ENCODE data around the gene H1-8. TPM values are rescaled to one million over a fixed set of nuclear protein-coding genes. Genes with fewer than 3 reads are reported as not detected.

H1-8 gene
- total RNA-seq, 1 donor from 2014 or later, result not detected

GRCh38 chr3:129505341-129505740 is 37.6 kb upstream of the H1-8 start:
- Histone ChIP-seq H3K36me3 (peaks cover 27 to 52% of the 10 kb centered on the region in 2 donors), H3K4me1 (peaks cover 0 to 18% of the 10 kb centered on the region in 2 donors), H3K27ac (peak overlapping the region in 1 of 2 donors; percentile 14), H3K27me3 (no peaks in the 10 kb centered on the region), H3K4me3 (no peak overlapping the region), H3K9me3 (no peaks in the 10 kb centered on the region)
- intact Hi-C loops (cut with DNase I), result no loop called here
- TF ChIP-seq CTCF (IDR thresholded peaks at IDR 0.05), result no peak
- DNase-seq (ENCODE audit: low spot score in 2 of 2), result no peak

- DNase-seq (ENCODE audit: low spot score in 2 of 2), result no peak
- Histone ChIP-seq H3K27ac (no peak overlapping the region), H3K9me3 (no peaks in the 10 kb centered on the region), H3K4me3 (no peak overlapping the region), H3K36me3 (peaks cover 20 to 43% of the 10 kb centered on the region in 2 donors), H3K4me1 (peaks cover 0 to 18% of the 10 kb centered on the region in 2 donors), H3K27me3 (no peaks in the 10 kb centered on the region)
- intact Hi-C loops (cut with DNase I), result no loop called here
- no peak for TF ChIP-seq CTCF (IDR thresholded peaks at IDR 0.05)
Observed at GRCh38 chr3:129506231-129506742, 36.7 kb upstream of the H1-8 start.

- Histone ChIP-seq H3K4me3 (no peak overlapping the region), H3K36me3 (peaks cover 21 to 42% of the 10 kb centered on the region in 2 donors), H3K27me3 (no peaks in the 10 kb centered on the region), H3K4me1 (peaks cover 0 to 18% of the 10 kb centered on the region in 2 donors), H3K27ac (no peak overlapping the region), H3K9me3 (no peaks in the 10 kb centered on the region)
- no peak for TF ChIP-seq CTCF (IDR thresholded peaks at IDR 0.05)
- no peak for DNase-seq (ENCODE audit: low spot score in 2 of 2)
- intact Hi-C loops (cut with DNase I), result no loop called here
Observed at GRCh38 chr3:129507181-129507831, 35.7 kb upstream of the H1-8 start.

- TF ChIP-seq CTCF (IDR thresholded peaks at IDR 0.05), result no peak
- no peaks in the 10 kb centered on the region for H3K27me3 ChIP-seq
- no peak for DNase-seq (ENCODE audit: low spot score in 2 of 2)
- no peaks in the 10 kb centered on the region for H3K9me3 ChIP-seq
- peaks cover 0 to under 1% of the 10 kb centered on the region in 2 donors for H3K4me1 ChIP-seq
- H3K27ac ChIP-seq, result no peak overlapping the region
- H3K36me3 ChIP-seq, result peaks cover 21 to 38% of the 10 kb centered on the region in 2 donors
- H3K4me3 ChIP-seq, result no peak overlapping the region
- intact Hi-C loops (cut with DNase I), result no loop called here
Observed at GRCh38 chr3:129512595-129512994, 30.4 kb upstream of the H1-8 start.

GRCh38 chr3:129513705-129514104 is 29.3 kb upstream of the H1-8 start:
- peaks cover 24 to 49% of the 10 kb centered on the region in 2 donors for H3K36me3 ChIP-seq
- no peak overlapping the region for H3K27ac ChIP-seq
- no peak for TF ChIP-seq CTCF (IDR thresholded peaks at IDR 0.05)
- H3K27me3 ChIP-seq, result no peaks in the 10 kb centered on the region
- H3K4me1 ChIP-seq, result no peaks in the 10 kb centered on the region
- intact Hi-C loops (cut with DNase I), result no loop called here
- H3K4me3 ChIP-seq, result no peak overlapping the region
- no peak for DNase-seq (ENCODE audit: low spot score in 2 of 2)
- no peaks in the 10 kb centered on the region for H3K9me3 ChIP-seq
